Neural cell (in vitro differentiated cells): Measurements from ENCODE around the gene ADGRG7. TPM values are rescaled to one million over a fixed set of nuclear protein-coding genes. Genes with fewer than 3 reads are reported as not detected.

ENCODE experiments used
- H2AFZ ChIP-seq: fragments of 200-600, 300-800 bp; sonication (generic), shearing (Covaris generic); 2 replicates; pipeline ENCODE4 v1.6.0; 2014; ENCODE audit warnings: low read depth, mild to moderate bottlenecking, antibody characterized with exemption, low read length, moderate library complexity
- H3F3A ChIP-seq: fragments of 200-600 bp; shearing (Covaris generic); 2 replicates; pipeline ENCODE4 v1.6.1; 2016; ENCODE audit warnings: mild to moderate bottlenecking, moderate library complexity, mixed read lengths, antibody characterized with exemption, low read length; ENCODE audit not compliant: insufficient read depth, poor library complexity, severe bottlenecking
- H3K27ac ChIP-seq: fragments of 200-600, 300-800 bp; sonication (generic), shearing (Covaris generic); 2 replicates; pipeline ENCODE4 v1.5.1; 2014; ENCODE audit warnings: mild to moderate bottlenecking, low read length, moderate library complexity
- H3K27me3 ChIP-seq: fragments of 300-800, 200-600 bp; sonication (generic), shearing (Covaris generic); 2 replicates; pipeline ENCODE4 v1.6.0; 2014; ENCODE audit warnings: mild to moderate bottlenecking, low read depth, low read length, moderate library complexity; ENCODE audit not compliant: insufficient read depth
- H3K36me3 ChIP-seq: fragments of 300-800, 200-600 bp; sonication (generic), shearing (Covaris generic); 2 replicates; pipeline ENCODE4 v1.5.1; 2014; ENCODE audit warnings: mild to moderate bottlenecking, antibody characterized with exemption, low read length, moderate library complexity; ENCODE audit not compliant: insufficient read depth
- H3K4me2 ChIP-seq: fragments of 300-800, 200-600 bp; sonication (generic), shearing (Covaris generic); 2 replicates; pipeline ENCODE4 v1.6.0; 2014; ENCODE audit warnings: mild to moderate bottlenecking, low read length
- H3K4me3 ChIP-seq: fragments of 300-800, 200-600 bp; sonication (generic), shearing (Covaris generic); 2 replicates; pipeline ENCODE4 v1.5.1; 2014; ENCODE audit warnings: mild to moderate bottlenecking, low read length, moderate library complexity
- H3K79me2 ChIP-seq: fragments of 200-600 bp; shearing (Covaris generic); replicated peaks from 2 replicates; pipeline ENCODE4 v1.6.0; 2014; ENCODE audit warnings: mild to moderate bottlenecking, low read length, moderate library complexity; ENCODE audit not compliant: insufficient read depth
- H3K9ac ChIP-seq: fragments of 300-800, 200-600 bp; sonication (generic), shearing (Covaris generic); 2 replicates; pipeline ENCODE4 v1.6.1; 2016; ENCODE audit warnings: mild to moderate bottlenecking, low read length, mixed read lengths
- H3K9me2 ChIP-seq: fragments of 200-600 bp; shearing (Covaris generic); 2 replicates; pipeline ENCODE4 v1.6.1; 2016; ENCODE audit warnings: mild to moderate bottlenecking, low read length, mixed read lengths; ENCODE audit not compliant: insufficient read depth
- H3K9me3 ChIP-seq: fragments of 200-600, 300-800 bp; sonication (generic), shearing (Covaris generic); 2 replicates; pipeline ENCODE4 v1.6.1; 2016; ENCODE audit warnings: mild to moderate bottlenecking, mixed run types, low read length, moderate library complexity, mixed read lengths
- H4K20me1 ChIP-seq: fragments of 200-600 bp; shearing (Covaris generic); 2 replicates; pipeline ENCODE4 v1.6.1; 2016; ENCODE audit warnings: mild to moderate bottlenecking, mixed run types; ENCODE audit not compliant: insufficient read depth
- EP300 ChIP-seq: fragments of 450-650 bp; conservative IDR thresholded peaks from 2 replicates; pipeline ENCODE4 v1.6.1; 2014; ENCODE audit warnings: antibody characterized with exemption, mild to moderate bottlenecking, moderate library complexity; ENCODE audit not compliant: poor library complexity, severe bottlenecking
- EZH2 ChIP-seq: fragments of 200-600, 300-800 bp; shearing (Covaris generic), sonication (generic); IDR thresholded peaks from 2 replicates; pipeline ENCODE4 v1.6.1; 2014; ENCODE audit warnings: antibody characterized with exemption, low read length, borderline replicate concordance, mild to moderate bottlenecking; ENCODE audit not compliant: insufficient read depth, poor library complexity, severe bottlenecking
- MXI1 ChIP-seq: fragments of 450-650 bp; conservative IDR thresholded peaks from 2 replicates; pipeline ENCODE4 v1.6.1; 2014; ENCODE audit warnings: antibody characterized with exemption, mild to moderate bottlenecking; ENCODE audit not compliant: poor library complexity, severe bottlenecking
- POLR2AphosphoS5 ChIP-seq: IDR thresholded peaks from 2 replicates; pipeline ENCODE4 v1.6.1; 2012
- RAD21 ChIP-seq: fragments of 450-650 bp; conservative IDR thresholded peaks from 2 replicates; pipeline ENCODE4 v1.6.1; 2014; ENCODE audit warnings: antibody characterized with exemption, mild to moderate bottlenecking, moderate library complexity
- SMC3 ChIP-seq: fragments of 450-650 bp; conservative IDR thresholded peaks from 2 replicates; pipeline ENCODE4 v1.6.1; 2014; ENCODE audit warnings: antibody characterized with exemption, mild to moderate bottlenecking, moderate library complexity; ENCODE audit not compliant: poor library complexity
- TAF1 ChIP-seq: IDR thresholded peaks from 2 replicates; pipeline ENCODE4 v1.6.1; 2012; ENCODE audit warnings: low read depth
- polyA plus RNA-seq: library from polyadenylated mRNA; depleted of rRNA; stranded (reverse); fragments of >200 nt; gene quantifications from 2 replicates; pipeline ENCODE4 v1.2.3, GENCODE V29; 2014
- TF ChIP-seq, protein P1 (sequence below): IDR thresholded peaks from 2 replicates; pipeline ENCODE4 v1.6.1; 2012; ENCODE audit warnings: borderline replicate concordance
- TF ChIP-seq, protein P2 (sequence below): fragments of 450-650 bp; IDR thresholded peaks from 2 replicates; pipeline ENCODE4 v1.5.1; 2014; ENCODE audit warnings: antibody characterized with exemption, mild to moderate bottlenecking, moderate library complexity; ENCODE audit not compliant: poor library complexity, severe bottlenecking

The ADGRG7 gene
- polyA plus RNA-seq, 1 donor from 2014 or later = not detected

DNA sequence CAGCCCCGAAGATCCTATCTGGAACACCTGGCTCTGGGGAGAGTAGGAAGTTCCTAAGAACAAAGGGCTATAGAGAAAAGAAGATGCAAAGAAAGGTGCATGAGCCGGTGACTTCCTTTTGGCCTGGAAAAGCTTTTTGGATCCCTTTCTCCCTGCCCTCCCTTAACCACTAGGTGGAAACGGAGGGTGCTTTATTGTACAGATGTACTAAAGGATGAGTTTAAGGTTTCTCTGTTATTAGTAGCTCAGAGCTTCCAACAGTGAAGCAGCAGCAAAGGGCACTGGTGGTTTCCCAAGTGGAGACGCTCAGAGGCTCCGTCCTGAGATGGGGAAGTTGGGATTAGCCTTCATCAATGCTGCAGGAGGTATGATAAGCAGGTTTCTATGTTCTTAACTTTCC is 5.9 kb upstream of the ADGRG7 start:
- H3K79me2 ChIP-seq = no peaks in the 10 kb centered on the region
- no peaks in the 10 kb centered on the region for H4K20me1 ChIP-seq
- H3K9ac ChIP-seq = no peak overlapping the region
- H3K9me2 ChIP-seq = no peaks in the 10 kb centered on the region
- H3F3A ChIP-seq = no peaks in the 10 kb centered on the region
- H3K27ac ChIP-seq = no peak overlapping the region
- H3K9me3 ChIP-seq = no peaks in the 10 kb centered on the region
- H2AFZ ChIP-seq = no peak overlapping the region
- no peaks in the 10 kb centered on the region for H3K36me3 ChIP-seq
- H3K27me3 ChIP-seq = no peaks in the 10 kb centered on the region
- TF ChIP-seq RAD21 (peak; percentile 20), SMC3 (peak; percentile 16)
- TF ChIP-seq, protein P1, sequence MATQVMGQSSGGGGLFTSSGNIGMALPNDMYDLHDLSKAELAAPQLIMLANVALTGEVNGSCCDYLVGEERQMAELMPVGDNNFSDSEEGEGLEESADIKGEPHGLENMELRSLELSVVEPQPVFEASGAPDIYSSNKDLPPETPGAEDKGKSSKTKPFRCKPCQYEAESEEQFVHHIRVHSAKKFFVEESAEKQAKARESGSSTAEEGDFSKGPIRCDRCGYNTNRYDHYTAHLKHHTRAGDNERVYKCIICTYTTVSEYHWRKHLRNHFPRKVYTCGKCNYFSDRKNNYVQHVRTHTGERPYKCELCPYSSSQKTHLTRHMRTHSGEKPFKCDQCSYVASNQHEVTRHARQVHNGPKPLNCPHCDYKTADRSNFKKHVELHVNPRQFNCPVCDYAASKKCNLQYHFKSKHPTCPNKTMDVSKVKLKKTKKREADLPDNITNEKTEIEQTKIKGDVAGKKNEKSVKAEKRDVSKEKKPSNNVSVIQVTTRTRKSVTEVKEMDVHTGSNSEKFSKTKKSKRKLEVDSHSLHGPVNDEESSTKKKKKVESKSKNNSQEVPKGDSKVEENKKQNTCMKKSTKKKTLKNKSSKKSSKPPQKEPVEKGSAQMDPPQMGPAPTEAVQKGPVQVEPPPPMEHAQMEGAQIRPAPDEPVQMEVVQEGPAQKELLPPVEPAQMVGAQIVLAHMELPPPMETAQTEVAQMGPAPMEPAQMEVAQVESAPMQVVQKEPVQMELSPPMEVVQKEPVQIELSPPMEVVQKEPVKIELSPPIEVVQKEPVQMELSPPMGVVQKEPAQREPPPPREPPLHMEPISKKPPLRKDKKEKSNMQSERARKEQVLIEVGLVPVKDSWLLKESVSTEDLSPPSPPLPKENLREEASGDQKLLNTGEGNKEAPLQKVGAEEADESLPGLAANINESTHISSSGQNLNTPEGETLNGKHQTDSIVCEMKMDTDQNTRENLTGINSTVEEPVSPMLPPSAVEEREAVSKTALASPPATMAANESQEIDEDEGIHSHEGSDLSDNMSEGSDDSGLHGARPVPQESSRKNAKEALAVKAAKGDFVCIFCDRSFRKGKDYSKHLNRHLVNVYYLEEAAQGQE = no peak
- TF ChIP-seq, protein P2, sequence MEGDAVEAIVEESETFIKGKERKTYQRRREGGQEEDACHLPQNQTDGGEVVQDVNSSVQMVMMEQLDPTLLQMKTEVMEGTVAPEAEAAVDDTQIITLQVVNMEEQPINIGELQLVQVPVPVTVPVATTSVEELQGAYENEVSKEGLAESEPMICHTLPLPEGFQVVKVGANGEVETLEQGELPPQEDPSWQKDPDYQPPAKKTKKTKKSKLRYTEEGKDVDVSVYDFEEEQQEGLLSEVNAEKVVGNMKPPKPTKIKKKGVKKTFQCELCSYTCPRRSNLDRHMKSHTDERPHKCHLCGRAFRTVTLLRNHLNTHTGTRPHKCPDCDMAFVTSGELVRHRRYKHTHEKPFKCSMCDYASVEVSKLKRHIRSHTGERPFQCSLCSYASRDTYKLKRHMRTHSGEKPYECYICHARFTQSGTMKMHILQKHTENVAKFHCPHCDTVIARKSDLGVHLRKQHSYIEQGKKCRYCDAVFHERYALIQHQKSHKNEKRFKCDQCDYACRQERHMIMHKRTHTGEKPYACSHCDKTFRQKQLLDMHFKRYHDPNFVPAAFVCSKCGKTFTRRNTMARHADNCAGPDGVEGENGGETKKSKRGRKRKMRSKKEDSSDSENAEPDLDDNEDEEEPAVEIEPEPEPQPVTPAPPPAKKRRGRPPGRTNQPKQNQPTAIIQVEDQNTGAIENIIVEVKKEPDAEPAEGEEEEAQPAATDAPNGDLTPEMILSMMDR = peak; percentile 28
- H3K4me3 ChIP-seq = no peak overlapping the region
- H3K4me2 ChIP-seq = no peak overlapping the region

GRCh38 chr3:100605358-100605757 is 4.0 kb upstream of the ADGRG7 start:
- Histone ChIP-seq H3K79me2 (no peaks in the 10 kb centered on the region), H3K4me2 (no peak overlapping the region), H3K9ac (no peak overlapping the region), H3K9me3 (no peaks in the 10 kb centered on the region), H3K4me3 (no peak overlapping the region), H3K27ac (no peak overlapping the region), H3K9me2 (no peaks in the 10 kb centered on the region), H3K36me3 (no peaks in the 10 kb centered on the region), H3F3A (no peaks in the 10 kb centered on the region), H3K27me3 (no peaks in the 10 kb centered on the region), H2AFZ (no peak overlapping the region), H4K20me1 (no peaks in the 10 kb centered on the region)
- TF ChIP-seq RAD21 (no peak), EP300 (no peak), TAF1 (no peak), POLR2AphosphoS5 (no peak), SMC3 (no peak), MXI1 (no peak), EZH2 (no peak)
- TF ChIP-seq, protein P1 = no peak
- TF ChIP-seq, protein P2 = no peak
